Activated CD8-positive, alpha-beta T cell treated with anti-CD3 and anti-CD28 coated beads, Interleukin-2, amount 10 ng/mL, durations not matched to agents 7 days and 5 days (primary cell): ENCODE data around the gene ARFGEF2. TPM values are rescaled to one million over a fixed set of nuclear protein-coding genes. Genes with fewer than 3 reads are reported as not detected.
"Not testable (repeated sequence)": the region's sequence is repeated elsewhere in the genome, so short reads cannot be mapped to it uniquely, and the experiment has no call there.

Experiments used
- ATAC-seq: fragments of 150-1000 bp; cut with Tn5 transposase; one replicate; pipeline ENCODE4 v1.10.0; 2021; ENCODE audit warnings: moderate library complexity
- CTCF ChIA-PET: fragments of 350-600 bp; sonication (Branson Sonifier 250); formaldehyde crosslinking; loops from one replicate; lab custom pipeline; 2021; ENCODE audit warnings: antibody characterized with exemption; lab: Charles Lee
- POLR2A ChIA-PET: fragments of 350-600 bp; sonication (Branson Sonifier 250); formaldehyde crosslinking; loops from one replicate; lab custom pipeline; 2021; ENCODE audit warnings: antibody characterized with exemption; lab: Charles Lee
- DNase-seq: peaks from one replicate; pipeline ENCODE4 v3.0.0-alpha.2; 2020
- H3K27ac Mint-ChIP-seq: one replicate; pipeline ENCODE4 v1.8.0; 2021; ENCODE audit warnings: mild to moderate bottlenecking, mixed read lengths
- H3K27me3 Mint-ChIP-seq: one replicate; pipeline ENCODE4 v1.8.0; 2021; ENCODE audit warnings: low read depth, mixed read lengths
- H3K36me3 Mint-ChIP-seq: one replicate; pipeline ENCODE4 v1.8.0; 2021; ENCODE audit warnings: low read depth, mixed read lengths
- H3K4me1 Mint-ChIP-seq: one replicate; pipeline ENCODE4 v1.8.0; 2021; ENCODE audit warnings: low read depth, mixed read lengths
- H3K4me3 Mint-ChIP-seq: one replicate; pipeline ENCODE4 v1.8.0; 2021; ENCODE audit warnings: mild to moderate bottlenecking, mixed read lengths
- H3K9me3 Mint-ChIP-seq: one replicate; pipeline ENCODE4 v1.8.0; 2022; ENCODE audit warnings: mixed read lengths; ENCODE audit not compliant: insufficient read depth
- total RNA-seq, 2 experiments: library from RNA; stranded (reverse); gene quantifications; one replicate each; pipeline ENCODE4 v1.2.3, GENCODE V29; 2021

Gene ARFGEF2
- total RNA-seq, 2 experiments from 2014 or later, result 19.1 to 20.1 TPM

DNA sequence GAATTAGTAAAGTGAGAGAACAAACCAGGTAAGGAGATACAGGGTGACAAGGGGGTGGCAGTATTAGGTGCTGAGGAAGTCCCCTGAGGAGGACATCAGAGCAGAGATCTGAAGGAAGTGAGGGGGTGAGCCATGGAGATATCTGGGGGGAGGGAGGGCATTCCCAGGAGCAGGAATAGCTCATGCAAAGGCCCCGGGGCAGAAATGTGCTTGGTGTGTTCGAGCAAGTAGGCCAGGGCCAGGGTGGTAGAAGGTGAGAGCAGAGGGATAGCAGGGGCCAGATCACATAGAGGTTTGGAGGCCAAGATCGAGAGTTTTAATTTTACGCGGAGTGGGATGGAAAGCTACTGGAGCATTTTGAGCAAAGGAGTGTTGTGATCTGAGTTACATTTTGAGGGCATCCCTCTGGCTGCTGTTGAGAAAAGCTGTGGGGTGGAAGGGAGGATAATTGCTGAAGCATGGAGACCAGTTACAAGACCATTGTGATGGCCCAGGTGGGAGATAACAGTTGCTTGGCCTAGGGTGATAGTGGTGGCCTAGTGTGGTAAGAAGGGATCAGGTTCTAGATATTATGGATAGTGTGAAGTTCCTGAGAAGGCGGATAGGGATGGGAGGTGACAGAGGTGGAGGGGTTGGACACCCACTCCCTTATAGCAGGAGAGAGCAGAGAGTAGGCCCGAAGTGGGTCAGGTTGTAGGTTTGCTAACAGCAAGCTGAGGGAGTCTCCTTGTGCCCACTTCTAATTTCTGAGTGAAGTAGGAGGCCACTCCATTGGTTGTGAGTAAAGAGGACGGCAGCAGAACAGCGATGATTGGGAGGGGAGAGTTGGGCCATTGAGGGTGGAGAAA lies 10.2 kb downstream of the ARFGEF2 start:
- no peak for ATAC-seq
- Mint-ChIP-seq H3K4me3 (no peak overlapping the region), H3K27ac (no peak overlapping the region), H3K9me3 (no peaks in the 10 kb centered on the region), H3K4me1 (peaks cover 7% of the 10 kb centered on the region), H3K27me3 (no peaks in the 10 kb centered on the region), H3K36me3 (peaks cover 5% of the 10 kb centered on the region)
- ChIA-PET CTCF (no interaction called here), POLR2A (no interaction called here)
- DNase-seq, result no peak

DNA sequence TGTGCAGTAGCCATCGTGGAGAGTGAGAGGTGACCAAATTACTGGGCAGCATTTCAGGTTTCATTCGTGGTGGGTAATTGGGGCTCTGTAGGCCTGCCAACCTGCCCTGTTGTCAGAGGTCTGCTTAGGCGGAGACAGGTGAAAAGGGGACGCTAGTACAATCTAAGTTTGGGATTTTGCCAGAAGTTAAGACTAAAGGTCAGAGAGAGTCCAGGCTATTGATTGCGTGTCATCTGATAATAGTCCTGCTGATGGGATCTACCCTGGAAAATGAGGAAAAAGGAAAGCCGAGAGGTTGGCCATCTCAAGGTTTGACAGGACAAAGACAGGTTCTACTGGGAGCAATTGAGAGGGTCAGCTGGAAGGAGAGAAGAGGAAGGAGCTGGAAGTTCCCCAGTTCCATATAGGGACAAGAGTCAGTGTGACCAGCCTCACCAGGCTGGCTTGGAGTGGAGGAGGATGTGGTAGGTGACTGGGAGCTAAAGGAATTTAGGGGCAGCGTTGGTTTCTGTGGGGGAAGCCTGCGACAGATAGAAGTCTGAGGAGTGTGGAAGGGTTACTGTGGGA lies 10.9 kb downstream of the ARFGEF2 start:
- Mint-ChIP-seq H3K27ac (no peak overlapping the region), H3K4me3 (no peak overlapping the region), H3K36me3 (peaks cover 2% of the 10 kb centered on the region), H3K27me3 (no peaks in the 10 kb centered on the region), H3K4me1 (peaks cover 6% of the 10 kb centered on the region), H3K9me3 (no peaks in the 10 kb centered on the region)
- POLR2A ChIA-PET, result no interaction called here
- ATAC-seq (no peak), DNase-seq (no peak)
- CTCF ChIA-PET, result no interaction called here

DNA sequence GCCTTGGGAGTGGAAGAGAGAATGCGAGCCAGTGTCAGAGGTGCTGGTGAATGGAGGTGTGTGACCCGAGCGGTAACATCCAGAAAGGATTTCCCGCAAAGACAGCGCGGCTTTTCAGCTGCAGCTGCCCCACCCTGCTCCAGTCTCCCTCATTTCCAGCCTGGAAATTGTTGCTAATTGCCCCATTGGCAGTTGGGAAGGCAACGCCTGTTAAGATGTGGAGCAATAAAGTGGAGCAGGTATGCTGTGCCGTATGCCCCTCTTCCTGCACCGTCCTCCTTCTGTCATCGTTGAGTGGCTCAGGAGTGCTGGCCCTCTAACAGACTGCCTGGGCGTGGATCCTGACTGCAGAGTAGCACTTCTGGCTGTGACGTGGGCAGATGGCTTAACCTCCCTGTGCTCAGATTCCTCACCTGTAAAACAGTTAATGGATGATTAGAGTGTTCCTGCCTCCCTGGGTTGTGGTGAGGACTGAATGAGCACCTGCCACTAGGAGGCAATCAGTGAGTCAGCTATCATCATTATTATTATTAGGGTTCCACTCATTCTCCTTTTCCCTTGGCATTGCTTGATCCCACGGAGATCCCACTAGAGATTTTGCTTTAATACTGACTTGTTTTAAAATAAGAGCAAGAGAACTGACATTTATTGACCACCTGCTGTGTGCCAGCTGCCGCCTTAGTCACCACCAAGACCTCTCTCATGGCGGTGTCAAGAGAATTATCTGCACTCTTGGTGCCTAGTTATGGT lies 11.7 kb downstream of the ARFGEF2 start:
- H3K4me1 Mint-ChIP-seq, result peaks cover 6% of the 10 kb centered on the region
- POLR2A ChIA-PET, result no interaction called here
- DNase-seq (no peak), ATAC-seq (no peak)
- no peaks in the 10 kb centered on the region for H3K9me3 Mint-ChIP-seq
- no peak overlapping the region for H3K4me3 Mint-ChIP-seq
- peaks cover 2% of the 10 kb centered on the region for H3K36me3 Mint-ChIP-seq
- no peaks in the 10 kb centered on the region for H3K27me3 Mint-ChIP-seq
- CTCF ChIA-PET, result no interaction called here
- H3K27ac Mint-ChIP-seq, result no peak overlapping the region

DNA sequence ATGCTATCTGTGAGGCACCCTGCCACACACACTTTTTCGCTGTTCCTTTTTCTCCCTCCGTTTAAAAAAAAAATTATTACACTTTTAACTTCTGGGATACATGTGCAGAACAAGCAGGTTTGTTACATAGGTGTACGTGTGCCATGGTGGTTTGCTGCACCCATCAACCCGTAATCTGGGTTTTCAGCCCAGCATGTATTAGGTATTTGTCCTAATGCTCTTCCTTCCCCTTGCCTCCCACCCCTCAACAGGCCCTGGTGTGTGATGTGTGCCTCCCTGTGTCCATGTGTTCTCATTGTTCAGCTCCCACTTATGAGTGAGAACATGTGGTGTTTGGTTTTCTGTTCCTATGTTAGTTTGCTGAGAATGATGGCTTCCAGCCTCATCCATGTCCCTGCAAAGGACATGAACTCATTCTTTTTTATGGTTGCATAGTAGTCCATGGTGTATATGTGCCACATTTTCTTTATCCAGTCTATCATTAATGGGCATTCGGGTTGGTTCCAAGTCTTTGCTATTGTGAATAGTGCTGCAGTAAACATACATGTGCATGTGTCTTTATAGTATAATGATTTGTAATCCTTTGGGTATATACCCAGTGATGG lies 12.9 kb downstream of the ARFGEF2 start:
- CTCF ChIA-PET, H3K27ac Mint-ChIP-seq, ATAC-seq, H3K4me1 Mint-ChIP-seq, H3K9me3 Mint-ChIP-seq, H3K4me3 Mint-ChIP-seq, POLR2A ChIA-PET, H3K27me3 Mint-ChIP-seq, DNase-seq, H3K36me3 Mint-ChIP-seq: not testable (repeated sequence)

DNA sequence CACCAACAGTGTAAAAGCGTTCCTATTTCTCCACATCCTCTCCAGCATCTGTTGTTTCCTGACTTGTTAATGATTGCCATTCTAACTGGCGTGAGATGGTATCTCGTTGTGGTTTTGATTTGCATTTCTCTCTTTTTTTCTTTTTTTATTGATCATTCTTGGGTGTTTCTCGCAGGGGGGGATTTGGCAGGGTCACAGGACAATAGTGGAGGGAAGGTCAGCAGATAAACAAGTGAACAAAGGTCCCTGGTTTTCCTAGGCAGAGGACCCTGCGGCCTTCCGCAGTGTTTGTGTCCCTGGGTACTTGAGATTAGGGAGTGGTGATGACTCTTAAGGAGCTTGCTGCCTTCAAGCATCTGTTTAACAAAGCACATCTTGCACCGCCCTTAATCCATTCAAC lies 13.5 kb downstream of the ARFGEF2 start:
- CTCF ChIA-PET, H3K27me3 Mint-ChIP-seq, H3K27ac Mint-ChIP-seq, H3K9me3 Mint-ChIP-seq, DNase-seq, H3K4me1 Mint-ChIP-seq, POLR2A ChIA-PET, H3K4me3 Mint-ChIP-seq, H3K36me3 Mint-ChIP-seq, ATAC-seq: not testable (repeated sequence)

DNA sequence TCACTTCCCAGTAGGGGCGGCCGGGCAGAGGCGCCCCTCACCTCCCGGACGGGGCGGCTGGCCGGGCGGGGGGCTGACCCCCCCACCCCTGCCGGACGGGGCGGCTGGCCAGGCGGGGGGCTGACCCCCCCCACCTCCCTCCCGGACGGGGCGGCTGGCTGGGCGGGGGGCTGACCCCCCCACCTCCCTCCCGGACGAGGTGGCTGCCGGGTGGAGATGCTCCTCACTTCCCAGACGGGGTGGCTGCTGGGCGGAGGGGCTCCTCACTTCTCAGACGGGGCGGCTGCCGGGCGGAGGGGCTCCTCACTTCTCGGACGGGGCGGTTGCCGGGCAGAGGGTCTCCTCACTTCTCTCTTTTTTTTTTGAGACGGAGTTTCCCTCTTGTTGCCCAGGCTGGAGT lies 14.7 kb downstream of the ARFGEF2 start:
- H3K27ac Mint-ChIP-seq, H3K4me3 Mint-ChIP-seq, POLR2A ChIA-PET, H3K4me1 Mint-ChIP-seq, H3K27me3 Mint-ChIP-seq, ATAC-seq, DNase-seq, CTCF ChIA-PET, H3K9me3 Mint-ChIP-seq, H3K36me3 Mint-ChIP-seq: not testable (repeated sequence)

DNA sequence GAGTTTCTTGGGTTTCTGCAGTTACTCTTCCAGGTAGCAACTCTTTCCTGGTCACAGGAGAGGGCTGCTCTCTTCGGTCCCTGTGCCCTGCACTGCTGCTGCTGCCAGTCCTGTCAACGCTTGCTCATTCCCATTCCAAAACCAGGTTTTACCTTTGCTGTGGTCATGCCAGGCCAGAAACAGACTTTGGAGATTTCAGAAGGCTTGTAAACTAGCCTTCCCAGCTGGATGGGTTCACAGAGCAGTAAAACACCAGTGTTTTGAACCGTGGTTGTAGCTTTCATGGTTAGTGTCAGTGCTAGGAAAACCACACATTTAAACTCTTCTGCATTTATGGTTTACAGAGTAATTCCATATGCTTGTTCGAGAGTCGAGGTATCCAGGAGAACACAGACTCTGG lies 16.2 kb downstream of the ARFGEF2 start:
- CTCF ChIA-PET, result no interaction called here
- ATAC-seq (no peak), DNase-seq (no peak)
- Mint-ChIP-seq H3K4me3 (no peak overlapping the region), H3K27ac (no peak overlapping the region), H3K36me3 (peaks cover 6% of the 10 kb centered on the region), H3K4me1 (peaks cover 10% of the 10 kb centered on the region), H3K27me3 (no peaks in the 10 kb centered on the region), H3K9me3 (no peaks in the 10 kb centered on the region)
- POLR2A ChIA-PET, result interaction anchor here (0.7 kb wide), 1 partner anchor 978 kb away, joined by 3 read pairs; no protein-coding TSS in a partner anchor

DNA sequence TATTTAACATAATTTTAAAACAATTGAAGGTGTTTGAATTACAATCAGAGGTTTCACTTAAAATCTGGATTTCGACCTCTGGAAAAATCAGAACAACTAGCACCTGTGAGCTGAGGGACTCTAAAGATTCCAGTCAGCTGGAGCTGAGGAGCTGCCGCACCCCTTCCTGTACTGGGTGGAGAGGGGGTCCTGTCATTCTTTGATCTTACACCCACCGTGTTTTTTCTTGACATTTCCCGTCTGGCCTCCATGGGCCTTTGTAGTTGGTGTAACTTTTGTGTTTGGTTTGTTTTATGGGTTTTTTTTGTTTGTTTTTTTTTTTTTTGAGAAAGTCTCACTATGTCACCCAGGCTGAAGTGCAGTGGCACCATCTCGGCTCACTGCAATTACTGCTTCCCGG lies 17.2 kb downstream of the ARFGEF2 start:
- POLR2A ChIA-PET, result no interaction called here
- H3K4me1 Mint-ChIP-seq, result peaks cover 10% of the 10 kb centered on the region
- H3K27me3 Mint-ChIP-seq, result no peaks in the 10 kb centered on the region
- DNase-seq (no peak), ATAC-seq (no peak)
- H3K4me3 Mint-ChIP-seq, result no peak overlapping the region
- H3K36me3 Mint-ChIP-seq, result peaks cover 11% of the 10 kb centered on the region
- H3K27ac Mint-ChIP-seq, result no peak overlapping the region
- H3K9me3 Mint-ChIP-seq, result no peaks in the 10 kb centered on the region
- CTCF ChIA-PET, result interaction anchor here (1.2 kb wide), 2 partner anchors 17 to 281 kb away, joined by 3 read pairs; partner anchors contain the start of gene ARFGEF2

DNA sequence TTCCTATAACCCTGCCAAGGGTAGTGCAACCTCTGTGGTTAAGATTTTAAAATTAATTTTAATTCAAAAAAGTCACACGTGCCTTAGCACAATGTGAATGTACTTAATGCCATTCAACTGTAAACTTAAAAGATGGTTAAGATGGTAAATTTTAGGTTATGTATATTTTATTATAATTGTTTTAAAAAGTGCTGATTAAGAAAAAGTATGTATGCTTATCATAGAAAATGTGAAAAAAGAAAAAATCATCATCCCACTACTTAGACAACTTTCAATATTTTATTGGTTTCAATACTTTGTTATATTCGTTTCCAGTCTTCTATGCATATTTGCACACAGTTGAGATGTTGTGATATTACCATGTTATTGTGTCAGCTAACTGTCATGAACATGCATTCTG lies 18.7 kb downstream of the ARFGEF2 start:
- ChIA-PET POLR2A (no interaction called here), CTCF (no interaction called here)
- Mint-ChIP-seq H3K27ac (no peak overlapping the region), H3K9me3 (no peaks in the 10 kb centered on the region), H3K27me3 (no peaks in the 10 kb centered on the region), H3K4me3 (no peak overlapping the region), H3K36me3 (peaks cover 9% of the 10 kb centered on the region), H3K4me1 (peaks cover 4% of the 10 kb centered on the region)
- ATAC-seq (no peak), DNase-seq (no peak)

DNA sequence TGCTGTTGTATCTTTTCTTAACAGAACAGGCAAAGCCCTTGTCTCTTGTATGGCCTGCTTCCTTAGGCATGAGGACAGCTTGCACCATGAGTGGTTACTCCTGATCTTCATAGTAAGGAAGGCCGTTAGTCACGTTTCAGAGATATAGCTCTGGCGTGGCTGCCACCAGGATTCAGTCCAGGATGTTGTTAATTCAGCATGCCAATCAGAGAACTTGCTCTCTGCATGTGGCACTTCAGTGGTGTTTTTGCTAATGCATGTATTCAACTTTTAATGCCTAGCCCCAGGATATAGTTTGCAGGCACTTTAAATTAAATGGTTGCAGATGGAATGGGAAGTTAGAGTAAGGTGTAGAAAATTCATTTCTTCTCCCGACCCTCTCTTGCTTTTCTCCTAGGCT lies 20.0 kb downstream of the ARFGEF2 start:
- CTCF ChIA-PET, result no interaction called here
- POLR2A ChIA-PET, result no interaction called here
- H3K27ac Mint-ChIP-seq, result no peak overlapping the region
- peaks cover 4% of the 10 kb centered on the region for H3K4me1 Mint-ChIP-seq
- DNase-seq (no peak), ATAC-seq (no peak)
- peaks cover 9% of the 10 kb centered on the region for H3K36me3 Mint-ChIP-seq
- no peaks in the 10 kb centered on the region for H3K27me3 Mint-ChIP-seq
- no peaks in the 10 kb centered on the region for H3K9me3 Mint-ChIP-seq
- no peak overlapping the region for H3K4me3 Mint-ChIP-seq

DNA sequence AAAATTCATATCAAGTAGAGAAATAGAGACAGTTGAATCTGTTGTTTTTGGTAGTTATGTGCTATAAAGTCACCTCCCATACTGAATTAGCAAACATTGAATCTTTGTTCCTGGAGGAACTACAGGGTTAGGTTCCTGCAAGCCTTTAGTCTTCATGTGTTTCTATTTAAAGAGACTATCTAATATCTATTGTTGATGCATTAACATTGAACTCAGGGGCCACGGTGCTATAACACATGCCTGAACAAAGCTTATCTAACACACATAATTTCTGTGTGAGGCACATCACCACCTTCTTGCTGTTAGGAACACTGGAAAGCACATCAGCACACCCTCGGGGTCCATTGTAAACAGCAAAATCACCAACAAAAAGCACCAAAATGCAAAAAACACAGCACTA lies 21.2 kb downstream of the ARFGEF2 start:
- H3K9me3 Mint-ChIP-seq, result no peaks in the 10 kb centered on the region
- POLR2A ChIA-PET, result no interaction called here
- ATAC-seq, result no peak

More for the DNA sequence above, 21.2 kb downstream of the ARFGEF2 start:
- Mint-ChIP-seq H3K36me3 (peaks cover 9% of the 10 kb centered on the region), H3K27ac (no peak overlapping the region), H3K4me1 (peaks cover 4% of the 10 kb centered on the region), H3K27me3 (no peaks in the 10 kb centered on the region), H3K4me3 (no peak overlapping the region)
- CTCF ChIA-PET, result no interaction called here
- DNase-seq, result no peak
